HEK293T (cell line): ENCODE data around the gene INPP5A.

Source experiments
- ELF4 ChIP-seq: fragments of 450-650 bp; IDR thresholded peaks from 2 replicates; pipeline ENCODE4 v1.6.1; 2017; ENCODE audit warnings: antibody characterized with exemption
- FOXM1 ChIP-seq: fragments of 450-650 bp; IDR thresholded peaks from 2 replicates; pipeline ENCODE4 v1.6.1; 2017; ENCODE audit warnings: mild to moderate bottlenecking, borderline replicate concordance
- HDGF ChIP-seq: fragments of 450-650 bp; IDR thresholded peaks from 2 replicates; pipeline ENCODE4 v1.6.1; 2017; ENCODE audit warnings: antibody characterized with exemption, borderline replicate concordance
- L3MBTL2 ChIP-seq: fragments of 450-650 bp; conservative IDR thresholded peaks from 2 replicates; pipeline ENCODE4 v1.6.1; 2016; ENCODE audit warnings: mild to moderate bottlenecking
- SP1 ChIP-seq: fragments of 450-650 bp; IDR thresholded peaks from 2 replicates; pipeline ENCODE4 v1.6.1; 2017
- TARDBP ChIP-seq: fragments of 450-650 bp; IDR thresholded peaks from 2 replicates; pipeline ENCODE4 v1.6.1; 2016
- ZNF384 ChIP-seq: fragments of 450-650 bp; IDR thresholded peaks from 2 replicates; pipeline ENCODE4 v1.6.1; 2016

- TF ChIP-seq ELF4 (no peak), SP1 (no peak), HDGF (no peak), ZNF384 (no peak), L3MBTL2 (no peak), TARDBP (no peak), FOXM1 (no peak)
Observed at GRCh38 chr10:132745511-132745910, 207.9 kb downstream of the INPP5A start.
